SU-DHL-6 (cell line): ENCODE results near the gene ABLIM1.

Source experiments
- H2AFZ ChIP-seq: fragments of 200-600 bp; sonication (generic); 2 replicates; pipeline ENCODE4 v1.6.1; 2014; ENCODE audit warnings: low read depth, mild to moderate bottlenecking, moderate library complexity, mixed read lengths, antibody characterized with exemption, low read length; ENCODE audit not compliant: severe bottlenecking
- H3F3A ChIP-seq: fragments of 200-600 bp; shearing (Covaris generic); 2 replicates; pipeline ENCODE4 v1.6.0; 2016; ENCODE audit warnings: antibody characterized with exemption, mild to moderate bottlenecking; ENCODE audit not compliant: insufficient read depth
- H3K27ac ChIP-seq: fragments of 200-600 bp; sonication (generic); 2 replicates; pipeline ENCODE4 v1.5.1; 2016; ENCODE audit warnings: low read depth, mild to moderate bottlenecking, low read length, moderate library complexity, mixed read lengths
- H3K27me3 ChIP-seq: fragments of 200-600 bp; sonication (generic), shearing (Covaris generic); 2 replicates; pipeline ENCODE4 v1.6.0; 2014; ENCODE audit warnings: mild to moderate bottlenecking, low read length
- H3K36me3 ChIP-seq: fragments of 200-600 bp; sonication (generic); 2 replicates; pipeline ENCODE4 v1.6.1; 2014; ENCODE audit warnings: mild to moderate bottlenecking, low read length, mixed read lengths
- H3K4me2 ChIP-seq: fragments of 300-600, 200-600 bp; shearing (Covaris generic), sonication (generic); 2 replicates; pipeline ENCODE4 v1.6.0; 2014; ENCODE audit warnings: low read length, low read depth, mild to moderate bottlenecking; ENCODE audit not compliant: poor library complexity, severe bottlenecking
- H3K4me3 ChIP-seq: fragments of 200-600 bp; sonication (generic); 2 replicates; pipeline ENCODE4 v1.5.1; 2014; ENCODE audit warnings: antibody characterized with exemption, low read length, mild to moderate bottlenecking, mixed read lengths; ENCODE audit not compliant: insufficient read depth, poor library complexity, severe bottlenecking
- H3K79me2 ChIP-seq: fragments of 200-600 bp; sonication (generic); 2 replicates; pipeline ENCODE4 v1.6.1; 2014; ENCODE audit warnings: mild to moderate bottlenecking, low read length, moderate library complexity; ENCODE audit not compliant: insufficient read depth
- H3K9ac ChIP-seq: fragments of 200-600 bp; sonication (generic); 2 replicates; pipeline ENCODE4 v1.7.0; 2014; ENCODE audit warnings: mild to moderate bottlenecking, low read length
- H3K9me2 ChIP-seq: fragments of 200-600 bp; sonication (generic); replicated peaks from 2 replicates; pipeline ENCODE4 v1.6.1; 2014; ENCODE audit warnings: low read length; ENCODE audit not compliant: insufficient read depth
- H3K9me3 ChIP-seq: fragments of 200-600 bp; sonication (generic); 2 replicates; pipeline ENCODE4 v1.6.1; 2014; ENCODE audit warnings: low read length, mixed read lengths; ENCODE audit not compliant: insufficient read depth
- H4K20me1 ChIP-seq: fragments of 200-600 bp; sonication (generic); 2 replicates; pipeline ENCODE4 v1.6.1; 2014; ENCODE audit warnings: low read depth, mild to moderate bottlenecking, antibody characterized with exemption, low read length, moderate library complexity, mixed read lengths
- CTCF ChIP-seq: fragments of 200-600 bp; sonication (generic); IDR thresholded peaks from one replicate; pipeline ENCODE4 v1.5.1; 2017; ENCODE audit warnings: antibody characterized with exemption, mild to moderate bottlenecking, low read length, moderate library complexity; ENCODE audit not compliant: insufficient read depth, poor library complexity, severe bottlenecking
- EZH2phosphoT487 ChIP-seq: fragments of 200-600 bp; sonication (generic), shearing (Covaris generic); conservative IDR thresholded peaks from 2 replicates; pipeline ENCODE4 v1.6.1; 2018; ENCODE audit warnings: mild to moderate bottlenecking, antibody characterized with exemption, low read length, moderate library complexity, mixed read lengths

ABLIM1 gene

GRCh38 chr10:114483575-114483974 lies 174.5 kb downstream of the ABLIM1 start:
- Histone ChIP-seq H3K79me2 (no peaks in the 10 kb centered on the region), H3K27me3 (no peaks in the 10 kb centered on the region), H3K9ac (no peak overlapping the region), H3K9me2 (no peaks in the 10 kb centered on the region), H3K4me3 (no peak overlapping the region), H3K4me2 (no peak overlapping the region), H3K36me3 (0 out of 2 replicates have a peak, but pooled peaks cover 4% of the 10 kb centered on the region), H4K20me1 (no peaks in the 10 kb centered on the region), H3K9me3 (no peaks in the 10 kb centered on the region), H2AFZ (no peak overlapping the region), H3F3A (no peaks in the 10 kb centered on the region), H3K27ac (no peak overlapping the region)
- no peak for TF ChIP-seq EZH2phosphoT487
- TF ChIP-seq CTCF = no peak

- Histone ChIP-seq H3K27ac (no peak overlapping the region), H4K20me1 (no peaks in the 10 kb centered on the region), H3K9ac (no peak overlapping the region), H3F3A (no peaks in the 10 kb centered on the region), H3K36me3 (0 out of 2 replicates have a peak, but pooled peaks cover 4% of the 10 kb centered on the region), H3K79me2 (no peaks in the 10 kb centered on the region), H3K4me3 (no peak overlapping the region), H3K4me2 (no peak overlapping the region), H2AFZ (no peak overlapping the region), H3K9me2 (no peaks in the 10 kb centered on the region), H3K9me3 (no peaks in the 10 kb centered on the region), H3K27me3 (no peaks in the 10 kb centered on the region)
- no peak for TF ChIP-seq CTCF
- TF ChIP-seq EZH2phosphoT487 = no peak
These were observed 175.4 kb downstream of the ABLIM1 start for GRCh38 chr10:114482480-114483304.

- H3K4me2 ChIP-seq = no peak overlapping the region
These were observed 177.0 kb downstream of the ABLIM1 start for GRCh38 chr10:114481055-114481454.

More at GRCh38 chr10:114481055-114481454, 177.0 kb downstream of the ABLIM1 start:
- Histone ChIP-seq H2AFZ (no peak overlapping the region), H3K9me2 (no peaks in the 10 kb centered on the region), H3K79me2 (no peaks in the 10 kb centered on the region), H3K36me3 (0 out of 2 replicates have a peak, but pooled peaks cover 4% of the 10 kb centered on the region), H3K4me3 (no peak overlapping the region), H3K27ac (no peak overlapping the region), H3F3A (no peaks in the 10 kb centered on the region), H3K9me3 (no peaks in the 10 kb centered on the region), H4K20me1 (no peaks in the 10 kb centered on the region), H3K9ac (no peak overlapping the region), H3K27me3 (no peaks in the 10 kb centered on the region)
- no peak for TF ChIP-seq CTCF
